Measurements from ENCODE around the gene TECPR1.

TECPR1 gene

GRCh38 chr7:98227939-98228338, 24.1 kb downstream of the TECPR1 start:
- Histone ChIP-seq H3K27me3 (ENCODE audit: insufficient read depth, poor library complexity, severe bottlenecking) (no peaks in the 10 kb centered on the region), H3K4me3 (replicated peaks; ENCODE audit: insufficient read depth, low read length) (no peak overlapping the region), H3K27ac (replicated peaks) (no peak overlapping the region)
- no peak for DNase-seq (ENCODE audit: low read depth in 1 of 2, low spot score in 1 of 2)
- TF ChIP-seq CTCF (IDR thresholded peaks at IDR 0.05; ENCODE audit: insufficient read depth, low read length) = no peak
- no peak for TF ChIP-seq SPI1 (IDR thresholded peaks at IDR 0.05; ENCODE audit: borderline replicate concordance, low read depth)
- TF ChIP-seq REST (IDR thresholded peaks at IDR 0.05; ENCODE audit: insufficient replicate concordance, low read depth) = no peak
- no peak for TF ChIP-seq GABPA (IDR thresholded peaks at IDR 0.05; ENCODE audit: low read depth)
- TF ChIP-seq POLR2AphosphoS5 (IDR thresholded peaks at IDR 0.05; ENCODE audit: low read depth) = no peak

- no peak for DNase-seq (ENCODE audit: low read depth in 1 of 2, low spot score in 1 of 2)
- TF ChIP-seq GABPA (IDR thresholded peaks at IDR 0.05; ENCODE audit: low read depth) = no peak
- H3K27me3 ChIP-seq (ENCODE audit: insufficient read depth, poor library complexity, severe bottlenecking) = no peaks in the 10 kb centered on the region
- H3K4me3 ChIP-seq (replicated peaks; ENCODE audit: insufficient read depth, low read length) = no peak overlapping the region
- no peak overlapping the region for H3K27ac ChIP-seq (replicated peaks)
Measured at GRCh38 chr7:98225913-98226614, 26.0 kb downstream of the TECPR1 start.

GRCh38 chr7:98224701-98225181, 27.3 kb downstream of the TECPR1 start:
- Histone ChIP-seq H3K27me3 (ENCODE audit: insufficient read depth, poor library complexity, severe bottlenecking) (no peaks in the 10 kb centered on the region), H3K27ac (replicated peaks) (no peak overlapping the region), H3K4me3 (replicated peaks; ENCODE audit: insufficient read depth, low read length) (no peak overlapping the region)
- TF ChIP-seq POLR2AphosphoS5 (IDR thresholded peaks at IDR 0.05; ENCODE audit: low read depth) = no peak
- TF ChIP-seq REST (IDR thresholded peaks at IDR 0.05; ENCODE audit: insufficient replicate concordance, low read depth) = no peak
- no peak for DNase-seq (ENCODE audit: low read depth in 1 of 2, low spot score in 1 of 2)

GRCh38 chr7:98223898-98224700, 27.9 kb downstream of the TECPR1 start:
- Histone ChIP-seq H3K4me3 (replicated peaks; ENCODE audit: insufficient read depth, low read length) (no peak overlapping the region), H3K27ac (replicated peaks) (no peak overlapping the region), H3K27me3 (ENCODE audit: insufficient read depth, poor library complexity, severe bottlenecking) (no peaks in the 10 kb centered on the region)
- TF ChIP-seq REST (IDR thresholded peaks at IDR 0.05; ENCODE audit: insufficient replicate concordance, low read depth) = no peak
- TF ChIP-seq SPI1 (IDR thresholded peaks at IDR 0.05; ENCODE audit: borderline replicate concordance, low read depth) = no peak
- no peak for TF ChIP-seq GABPA (IDR thresholded peaks at IDR 0.05; ENCODE audit: low read depth)
- TF ChIP-seq POLR2AphosphoS5 (IDR thresholded peaks at IDR 0.05; ENCODE audit: low read depth) = no peak
- TF ChIP-seq CTCF (IDR thresholded peaks at IDR 0.05; ENCODE audit: insufficient read depth, low read length) = no peak
- DNase-seq (ENCODE audit: low read depth in 1 of 2, low spot score in 1 of 2) = no peak
